Endothelial cell of umbilical vein (primary cell): ENCODE measurements around the gene SCAMP5. TPM values are rescaled to one million over a fixed set of nuclear protein-coding genes. Genes with fewer than 3 reads are reported as not detected.

Experiments
- BruUV-seq: library from RNA; stranded (reverse); fragments of 400-500 nt; replicated peaks from 2 replicates; lab custom pipeline; 2021; lab: Mats Ljungman, UMichigan
- CTCF ChIA-PET: fragments of 300-600, 350-600 bp; sonication (Branson Sonifier 250); formaldehyde crosslinking; loops from one replicate; lab custom pipeline; 2021; ENCODE audit warnings: antibody characterized with exemption, inconsistent platforms; lab: Charles Lee
- POLR2A ChIA-PET: fragments of 300-600, 350-600 bp; sonication (Branson Sonifier 250); formaldehyde crosslinking; loops from one replicate; lab custom pipeline; 2021; ENCODE audit warnings: antibody characterized with exemption, inconsistent platforms; lab: Charles Lee
- DNase-seq: peaks from one replicate; pipeline ENCODE4 v3.0.0-alpha.2; 2011; ENCODE audit warnings: low read depth, low spot score
- FAIRE-seq: peaks from 2 replicates; lab custom pipeline; 2011; peaks lifted over from hg19 to GRCh38; lab: Jason Lieb, UNC
- H2AFZ ChIP-seq: 2 replicates; pipeline ENCODE4 v1.6.0; 2012; ENCODE audit warnings: low read depth, low read length, control low read depth, inconsistent platforms
- H3K27ac ChIP-seq: 2 replicates; pipeline ENCODE4 v1.5.1; 2011; ENCODE audit warnings: low read depth, mild to moderate bottlenecking, control low read depth, low read length, moderate library complexity; ENCODE audit not compliant: insufficient read depth
- H3K27me3 ChIP-seq, 2 experiments: 2 replicates each; pipeline versions ENCODE4 v1.6.0 to v1.6.1; 2011; ENCODE audit warnings: low read length in 2 of 2, mixed read lengths in 1 of 2; ENCODE audit not compliant: control insufficient read depth in 2 of 2, insufficient read depth in 2 of 2
- H3K36me3 ChIP-seq, 2 experiments: 2 replicates in 1 of 2; 3 replicates in 1 of 2; pipeline ENCODE4 v1.5.1; 2011; ENCODE audit warnings: low read length in 2 of 2, mild to moderate bottlenecking in 1 of 2, moderate library complexity in 1 of 2; ENCODE audit not compliant: control insufficient read depth in 2 of 2, insufficient read depth in 2 of 2; ENCODE audit errors: extremely low read depth in 1 of 2
- H3K4me1 ChIP-seq: 3 replicates; pipeline ENCODE4 v1.5.1; 2011; ENCODE audit warnings: mild to moderate bottlenecking, low read length; ENCODE audit not compliant: control insufficient read depth, insufficient read depth; ENCODE audit errors: extremely low read depth
- H3K4me2 ChIP-seq: 2 replicates; pipeline ENCODE4 v1.6.1; 2011; ENCODE audit warnings: low read length, control low read depth, mixed read lengths; ENCODE audit not compliant: insufficient read depth
- H3K4me3 ChIP-seq, 3 experiments: fragments of 200-600 bp in 1 of 3; sonication (generic), shearing (Covaris generic) in 1 of 3; replicated peaks in 1 of 3; 2 replicates each; pipeline ENCODE4 v1.5.1; 2011 to 2016; ENCODE audit warnings: control low read depth in 3 of 3, low read length in 3 of 3, mild to moderate bottlenecking in 2 of 3, inconsistent platforms in 1 of 3, low read depth in 1 of 3, moderate library complexity in 1 of 3; ENCODE audit not compliant: insufficient read depth in 1 of 3
- H3K79me2 ChIP-seq: 2 replicates; pipeline ENCODE4 v1.6.0; 2012; ENCODE audit warnings: low read length, inconsistent platforms; ENCODE audit not compliant: control insufficient read depth, insufficient read depth
- H3K9ac ChIP-seq: replicated peaks from 2 replicates; pipeline ENCODE3; 2011; ENCODE audit warnings: low read length, control low read depth; ENCODE audit not compliant: insufficient read depth; ENCODE audit errors: extremely low read depth
- H3K9me1 ChIP-seq: replicated peaks from 3 replicates; pipeline ENCODE4 v1.6.0; 2011; ENCODE audit warnings: mild to moderate bottlenecking, low read length; ENCODE audit not compliant: control insufficient read depth, insufficient read depth; ENCODE audit errors: extremely low read depth
- H3K9me3 ChIP-seq: replicated peaks from 2 replicates; pipeline ENCODE4 v1.5.1; 2012; ENCODE audit warnings: low read length, inconsistent platforms; ENCODE audit not compliant: control insufficient read depth, insufficient read depth
- H4K20me1 ChIP-seq: replicated peaks from 2 replicates; pipeline ENCODE3; 2011; ENCODE audit warnings: mild to moderate bottlenecking, low read length; ENCODE audit not compliant: control insufficient read depth, insufficient read depth; ENCODE audit errors: extremely low read depth
- CTCF ChIP-seq, 2 donors: IDR thresholded peaks; 1 replicate in 1 of 2; 2 replicates in 1 of 2; pipeline ENCODE4 v1.5.1; 2011; ENCODE audit warnings: low read length in 2 of 2, mild to moderate bottlenecking in 2 of 2, moderate library complexity in 2 of 2, control low read depth in 1 of 2, inconsistent platforms in 1 of 2, low read depth in 1 of 2; ENCODE audit not compliant: insufficient read depth in 1 of 2; ENCODE audit errors: extremely low read depth in 1 of 2
- EZH2 ChIP-seq: IDR thresholded peaks from 2 replicates; pipeline ENCODE4 v1.6.1; 2012; ENCODE audit warnings: borderline replicate concordance, low read depth, mild to moderate bottlenecking, moderate library complexity, low read length, inconsistent platforms; ENCODE audit not compliant: severe bottlenecking
- FOS ChIP-seq: IDR thresholded peaks from 2 replicates; pipeline ENCODE4 v1.6.1; 2011; ENCODE audit warnings: mild to moderate bottlenecking, low read length, moderate library complexity, borderline replicate concordance; ENCODE audit not compliant: insufficient read depth
- GATA2 ChIP-seq: IDR thresholded peaks from 2 replicates; pipeline ENCODE4 v1.7.0; 2011; ENCODE audit warnings: low read depth, mild to moderate bottlenecking, moderate library complexity, mixed read lengths, low read length; ENCODE audit not compliant: insufficient read length, insufficient read depth
- JUN ChIP-seq: IDR thresholded peaks from 2 replicates; pipeline ENCODE4 v1.6.1; 2011; ENCODE audit warnings: borderline replicate concordance, low read depth; ENCODE audit not compliant: insufficient read length, insufficient read depth
- MAX ChIP-seq: IDR thresholded peaks from 2 replicates; pipeline ENCODE4 v1.6.1; 2011; ENCODE audit not compliant: insufficient read depth, insufficient read length
- MYC ChIP-seq: IDR thresholded peaks from one replicate; pipeline ENCODE4 v1.6.1; 2011; ENCODE audit warnings: mild to moderate bottlenecking, low read depth, low read length
- POLR2A ChIP-seq: IDR thresholded peaks from 2 replicates; pipeline ENCODE4 v1.6.1; 2012; ENCODE audit warnings: low read depth, mild to moderate bottlenecking, control low read depth, low read length
- POLR2AphosphoS5 ChIP-seq: IDR thresholded peaks from 2 replicates; pipeline ENCODE4 v1.6.1; 2012; ENCODE audit warnings: low read depth, mild to moderate bottlenecking, control low read depth, low read length, moderate library complexity; ENCODE audit not compliant: insufficient read depth
- dilution Hi-C: fragments of 300-500 bp; cut with MboI; formaldehyde crosslinking; loops from one replicate; pipeline ENCODE4 v1.15.0; 2019; ENCODE audit warnings: low sequenced_read_pairs; ENCODE audit not compliant: extremely low pct_ligation_motif_present
- intact Hi-C: fragments of 100-400 bp; cut with micrococcal nuclease; formaldehyde crosslinking; loops from one replicate; pipeline ENCODE4 v1.10.0; 2022
- polyA plus RNA-seq, 4 experiments: library from polyadenylated mRNA; depleted of rRNA in 3 of 4; stranded (reverse) in 3 of 4; unstranded in 1 of 4; fragments of >200 nt; gene quantifications; 2 replicates each; pipeline versions ENCODE4 v1.2.1 to v1.2.3, GENCODE V29; 2011 to 2012; ENCODE audit warnings: missing spikeins in 1 of 4
- total RNA-seq: library from RNA; stranded (reverse); gene quantifications from 2 replicates; pipeline ENCODE4 v1.2.3, GENCODE V29; 2021

Gene SCAMP5
- total and polyA plus RNA-seq, 2 donors (not counting 3 experiments of a cell fraction or from before 2014, with no cell fraction given): 1.9 to 6.2 TPM

GRCh38 chr15:75034615-75035014, 39.3 kb downstream of the SCAMP5 start:
- Histone ChIP-seq H2AFZ (no peak overlapping the region), H4K20me1 (no peaks in the 10 kb centered on the region), H3K9ac (no peak overlapping the region), H3K9me3 (no peaks in the 10 kb centered on the region), H3K4me1 (peaks cover 33% of the 10 kb centered on the region), H3K4me3 (no peak overlapping the region), H3K27ac (no peak overlapping the region), H3K4me2 (no peak overlapping the region), H3K79me2 (no peaks in the 10 kb centered on the region), H3K27me3 (no peaks in the 10 kb centered on the region), H3K9me1 (no peaks in the 10 kb centered on the region), H3K36me3 (no peaks in the 10 kb centered on the region)
- FAIRE-seq (no peak), DNase-seq (no peak)
- no peak for TF ChIP-seq FOS
- no peak for TF ChIP-seq CTCF (IDR thresholded peaks at IDR 0.05; ENCODE audit: extremely low read depth in 1 of 2, insufficient read depth in 1 of 2, low read depth in 1 of 2, low read length in 2 of 2)
- TF ChIP-seq POLR2AphosphoS5: no peak
- no peak for TF ChIP-seq POLR2A
- no peak for TF ChIP-seq MYC
- no peak for TF ChIP-seq JUN
- TF ChIP-seq MAX: no peak
- TF ChIP-seq EZH2: no peak
- no peak for TF ChIP-seq GATA2
- ChIA-PET CTCF (interaction anchor here (0.6 to 1.4 kb wide), 4 partner anchors 9 to 170 kb away, joined by 3 to 9 read pairs (median 6); partner anchors contain the start of gene C15orf39), POLR2A (no interaction called here)
- intact Hi-C loops: loop anchor here (5.0 kb wide), 1 partner anchor 333 kb away; the partner anchor contains the start of gene MAN2C1
- dilution Hi-C loops: no loop called here
- no TSS peak for BruUV-seq
